HCT116 (cell line): ENCODE results near the gene PAK6. TPM values are rescaled to one million over a fixed set of nuclear protein-coding genes. Genes with fewer than 3 reads are reported as not detected.

Experiments used
- ATAC-seq: fragments of 200-7000 bp; cut with Tn5 transposase; 2 replicates; pipeline ENCODE4 v1.9.1; 2020; ENCODE audit warnings: mild to moderate bottlenecking, moderate library complexity
- BruUV-seq: library from RNA; stranded (reverse); fragments of 400-500 nt; replicated peaks from 2 replicates; lab custom pipeline; 2021; lab: Mats Ljungman, UMichigan
- CTCF ChIA-PET: fragments of 300-600 bp; sonication (Branson Sonifier 250); formaldehyde crosslinking; loops from one replicate; lab custom pipeline; 2021; ENCODE audit warnings: antibody characterized with exemption; lab: Charles Lee
- POLR2A ChIA-PET: fragments of 300-600, 350-600 bp; sonication (Branson Sonifier 250); formaldehyde crosslinking; loops from one replicate; lab custom pipeline; 2021; ENCODE audit warnings: antibody characterized with exemption; lab: Charles Lee
- RAD21 ChIA-PET, 2 experiments: fragments of 300-600 bp; sonication (Branson Sonifier 250); formaldehyde crosslinking; loops; one replicate each; lab custom pipeline; 2023; ENCODE audit warnings: low total read pairs in 2 of 2; ENCODE audit not compliant: uncharacterized antibody in 2 of 2, unreplicated experiment in 2 of 2, low non-redundant PET in 1 of 2; lab: Charles Lee
- DNase-seq: peaks from one replicate; pipeline ENCODE4 v3.0.0-alpha.2; 2010; ENCODE audit warnings: low read depth, low spot score
- H2AFZ ChIP-seq: fragments of 200-600 bp; shearing (Covaris generic), sonication (generic); 2 replicates; pipeline ENCODE4 v1.6.1; 2017; ENCODE audit warnings: low read depth, mixed run types, mixed read lengths, antibody characterized with exemption, low read length; ENCODE audit not compliant: poor library complexity, severe bottlenecking
- H3K27ac ChIP-seq: 2 replicates; pipeline ENCODE4 v1.5.1; 2012; ENCODE audit warnings: low read depth, low read length
- H3K27me3 ChIP-seq: fragments of 200-600 bp; sonication (generic); 2 replicates; pipeline ENCODE4 v1.6.1; 2016; ENCODE audit warnings: mixed run types, low read length, mixed read lengths; ENCODE audit not compliant: insufficient read depth
- H3K36me3 ChIP-seq, 2 experiments: fragments of 200-500 bp in 1 of 2; fragments of 200-600 bp in 1 of 2; sonication (Bioruptor generic) in 1 of 2; sonication (generic) in 1 of 2; 2 replicates each; pipeline versions ENCODE4 v1.5.1 to v1.6.1; 2014 to 2016; ENCODE audit warnings: low read length in 2 of 2, inconsistent platforms in 1 of 2, mixed read lengths in 1 of 2, mixed run types in 1 of 2; ENCODE audit not compliant: insufficient read depth in 2 of 2, control insufficient read depth in 1 of 2
- H3K4me1 ChIP-seq, 2 experiments: fragments of 200-600 bp in 1 of 2; sonication (generic) in 1 of 2; 2 replicates each; pipeline versions ENCODE4 v1.5.1 to v1.6.1; 2012 to 2017; ENCODE audit warnings: low read length in 2 of 2, inconsistent platforms in 1 of 2, mild to moderate bottlenecking in 1 of 2, mixed read lengths in 1 of 2, mixed run types in 1 of 2, moderate library complexity in 1 of 2; ENCODE audit not compliant: insufficient read depth in 2 of 2, control insufficient read depth in 1 of 2
- H3K4me2 ChIP-seq: fragments of 200-600 bp; sonication (generic); 2 replicates; pipeline ENCODE4 v1.6.1; 2017; ENCODE audit warnings: mixed run types, low read length, mixed read lengths
- H3K4me3 ChIP-seq, 2 experiments: fragments of 200-600 bp in 1 of 2; sonication (generic) in 1 of 2; replicated peaks in 1 of 2; 2 replicates each; pipeline ENCODE4 v1.5.1; 2011 to 2016; ENCODE audit warnings: low read length in 2 of 2, control low read depth in 1 of 2, low read depth in 1 of 2, mild to moderate bottlenecking in 1 of 2, mixed read lengths in 1 of 2, mixed run types in 1 of 2
- H3K79me2 ChIP-seq: fragments of 200-600 bp; sonication (generic); 2 replicates; pipeline ENCODE4 v1.6.1; 2017; ENCODE audit warnings: mild to moderate bottlenecking, mixed run types, low read length, moderate library complexity, mixed read lengths; ENCODE audit not compliant: insufficient read depth
- H3K9ac ChIP-seq: fragments of 200-600 bp; sonication (generic); 2 replicates; pipeline ENCODE4 v1.6.1; 2016; ENCODE audit warnings: low read length, mixed read lengths
- H3K9me2 ChIP-seq: fragments of 200-600 bp; sonication (generic), shearing (Covaris generic); 2 replicates; pipeline ENCODE4 v1.6.1; 2017; ENCODE audit warnings: mixed run types, mild to moderate bottlenecking, moderate library complexity; ENCODE audit not compliant: insufficient read depth
- H3K9me3 ChIP-seq, 2 experiments: fragments of 200-500 bp in 1 of 2; fragments of 200-600 bp in 1 of 2; sonication (Bioruptor generic) in 1 of 2; sonication (generic) in 1 of 2; 2 replicates each; pipeline ENCODE4 v1.6.1; 2014 to 2017; ENCODE audit warnings: low read length in 2 of 2, mixed read lengths in 2 of 2, inconsistent platforms in 1 of 2, low read depth in 1 of 2, mild to moderate bottlenecking in 1 of 2, mixed run types in 1 of 2, moderate library complexity in 1 of 2; ENCODE audit not compliant: control insufficient read depth in 1 of 2, insufficient read depth in 1 of 2
- H4K20me1 ChIP-seq: fragments of 200-600 bp; sonication (generic), shearing (Covaris generic); 2 replicates; pipeline ENCODE4 v1.6.1; 2017; ENCODE audit warnings: mixed run types, mild to moderate bottlenecking, moderate library complexity; ENCODE audit not compliant: insufficient read depth
- CBX3 ChIP-seq: IDR thresholded peaks from 2 replicates; pipeline ENCODE4 v1.6.1; 2012; ENCODE audit warnings: low read depth
- CTCF ChIP-seq, 3 experiments: fragments of 200-600 bp in 1 of 3; sonication (generic) in 1 of 3; IDR thresholded peaks in 2 of 3; conservative IDR thresholded peaks in 1 of 3; 2 replicates each; pipeline ENCODE4 v1.5.1; 2012 to 2017; ENCODE audit warnings: low read depth in 2 of 3, low read length in 2 of 3, antibody characterized with exemption in 1 of 3, borderline replicate concordance in 1 of 3, control low read depth in 1 of 3, mild to moderate bottlenecking in 1 of 3, mixed read lengths in 1 of 3, mixed run types in 1 of 3, moderate library complexity in 1 of 3; ENCODE audit not compliant: insufficient read depth in 1 of 3
- ELF1 ChIP-seq: IDR thresholded peaks from 2 replicates; pipeline ENCODE4 v1.6.1; 2012; ENCODE audit warnings: low read depth, borderline replicate concordance
- JUND ChIP-seq: IDR thresholded peaks from 2 replicates; pipeline ENCODE4 v1.6.1; 2012
- RAD21 ChIP-seq: IDR thresholded peaks from 2 replicates; pipeline ENCODE4 v1.6.1; 2012; ENCODE audit warnings: low read depth, mild to moderate bottlenecking
- REST ChIP-seq: IDR thresholded peaks from 2 replicates; pipeline ENCODE4 v1.6.1; 2012; ENCODE audit warnings: low read depth
- YY1 ChIP-seq: IDR thresholded peaks from 2 replicates; pipeline ENCODE4 v1.6.1; 2011; ENCODE audit warnings: low read length, low read depth, moderate library complexity, mild to moderate bottlenecking; ENCODE audit not compliant: insufficient replicate concordance; ENCODE audit errors: extremely low read depth
- ZFX ChIP-seq: fragments of 450-650 bp; IDR thresholded peaks from 2 replicates; pipeline ENCODE4 v1.6.1; 2017
- intact Hi-C: fragments of 100-400 bp; cut with micrococcal nuclease; formaldehyde crosslinking; loops from 2 replicates; pipeline ENCODE4 v1.10.0; 2022
- total RNA-seq: library from RNA; stranded (reverse); gene quantifications from one replicate; pipeline ENCODE4 v1.2.1, GENCODE V29; 2021; ENCODE audit not compliant: unreplicated experiment

Gene PAK6
- total RNA-seq, 1 experiment from 2014 or later: 19.9 TPM

GRCh38 chr15:40252438-40253166 lies 13.7 kb downstream of the PAK6 start (continued):
- TF ChIP-seq CBX3 (no peak), ELF1 (no peak), YY1 (no peak)

GRCh38 chr15:40253167-40253790 lies 14.4 kb downstream of the PAK6 start:
- no peak for DNase-seq
- Histone ChIP-seq H3K27me3 (no peaks in the 10 kb centered on the region), H3K4me1 (peaks cover 14 to 44% of the 10 kb centered on the region in 2 experiments), H4K20me1 (no peaks in the 10 kb centered on the region), H2AFZ (peak overlapping the region; percentile 51), H3K9me2 (no peaks in the 10 kb centered on the region), H3K4me3 (peak overlapping the region; percentile 65 to 97), H3K9ac (peak overlapping the region; percentile 90), H3K9me3 (no peaks in the 10 kb centered on the region), H3K36me3 (peaks cover 3 to 4% of the 10 kb centered on the region in 2 experiments; a peak in 3 of 4 replicates), H3K4me2 (peak overlapping the region; percentile 99), H3K27ac (peak overlapping the region; percentile 79), H3K79me2 (peaks cover 18% of the 10 kb centered on the region; the same call in 1 of the 2 replicates)
- ChIA-PET RAD21 (no interaction called here), CTCF (interaction anchor here (0.6 to 2.0 kb wide), 2 partner anchors 22 kb away, joined by 5 read pairs; no protein-coding TSS in a partner anchor), POLR2A (interaction anchor here (0.6 kb wide), 1 partner anchor 67 kb away, joined by 3 read pairs; no protein-coding TSS in a partner anchor)
- TF ChIP-seq YY1: no peak
- 0 out of 2 replicates have a peak, but pooled peaks have one; percentile 9 for TF ChIP-seq ZFX
- intact Hi-C loops: no loop called here
- BruUV-seq: no TSS peak
- ATAC-seq: no peak; the same call in 1 of the 2 replicates

GRCh38 chr15:40254452-40254851 lies 15.6 kb downstream of the PAK6 start:
- intact Hi-C loops: no loop called here
- H3K79me2 ChIP-seq: peaks cover 18% of the 10 kb centered on the region; the same call in 1 of the 2 replicates
- no peaks in the 10 kb centered on the region for H3K9me2 ChIP-seq
- peak overlapping the region; percentile 99 for H3K4me2 ChIP-seq
- no peak overlapping the region for H3K27ac ChIP-seq
- no TSS peak for BruUV-seq
- H3K4me3 ChIP-seq: no peak overlapping the region
- H3K36me3 ChIP-seq: peaks cover 3 to 4% of the 10 kb centered on the region in 2 experiments; a peak in 3 of 4 replicates
- H3K9me3 ChIP-seq: no peaks in the 10 kb centered on the region
- ChIA-PET POLR2A (no interaction called here), CTCF (interaction anchor here (0.8 to 2.0 kb wide), 3 partner anchors 21 to 37 kb away, joined by 3 to 5 read pairs (median 4); no protein-coding TSS in a partner anchor), RAD21 (no interaction called here)
- no peak for DNase-seq
- ATAC-seq: no peak
- TF ChIP-seq REST (no peak), JUND (no peak), CTCF (IDR thresholded peaks at IDR 0.05 in 2 of 3, conservative IDR thresholded peaks at IDR 0.05 in 1 of 3; ENCODE audit: borderline replicate concordance in 1 of 3, insufficient read depth in 1 of 3, low read depth in 2 of 3, low read length in 2 of 3) (peak in 2 of 3 experiments; percentile 15 to 21; a peak in 3 of 6 replicates), RAD21 (no peak)
- H2AFZ ChIP-seq: no peak overlapping the region
- no peak overlapping the region for H3K9ac ChIP-seq
- H4K20me1 ChIP-seq: no peaks in the 10 kb centered on the region
- H3K27me3 ChIP-seq: no peaks in the 10 kb centered on the region
- peaks cover 14 to 48% of the 10 kb centered on the region in 2 experiments for H3K4me1 ChIP-seq
